HG03432 (cell line): ENCODE measurements around the gene GH2.
"Not testable (repeated sequence)": the region's sequence is repeated elsewhere in the genome, so short reads cannot be mapped to it uniquely, and the experiment has no call there.

Source experiments
- ATAC-seq: cut with Tn5 transposase; IDR thresholded peaks from one replicate; pipeline ENCODE4 v1.9.1; 2021; ENCODE audit warnings: mild to moderate bottlenecking, moderate library complexity; ENCODE audit not compliant: unreplicated experiment

Gene GH2

GRCh38 chr17:63874693-63875092 lies 7.1 kb downstream of the GH2 start:
- ATAC-seq: not testable (repeated sequence)

- ATAC-seq: not testable (repeated sequence)
Observed at GRCh38 chr17:63874061-63874626, 7.6 kb downstream of the GH2 start.

- ATAC-seq: not testable (repeated sequence)
Observed at GRCh38 chr17:63873577-63873976, 8.2 kb downstream of the GH2 start, which contains the start of gene CSH2. Gene CSH2 (minus strand): TSS chr17:63873677. CDS start chr17:63873614, 63 bp downstream.

- not testable (repeated sequence) for ATAC-seq
Observed at GRCh38 chr17:63871646-63872365, 9.9 kb downstream of the GH2 start.

GRCh38 chr17:63870292-63870665 lies 11.5 kb downstream of the GH2 start:
- ATAC-seq: not testable (repeated sequence)

- not testable (repeated sequence) for ATAC-seq
Observed at GRCh38 chr17:63869491-63870291, 12.1 kb downstream of the GH2 start.

- ATAC-seq: not testable (repeated sequence)
Observed at GRCh38 chr17:63866625-63867024, 15.1 kb downstream of the GH2 start.

GRCh38 chr17:63859257-63859656 lies 22.5 kb downstream of the GH2 start:
- no peak for ATAC-seq

- ATAC-seq: not testable (repeated sequence)
Observed at GRCh38 chr17:63856425-63856824, 25.3 kb downstream of the GH2 start.

- ATAC-seq: no peak
Observed at GRCh38 chr17:63855185-63855584, 26.6 kb downstream of the GH2 start.

- ATAC-seq: no peak
Observed at GRCh38 chr17:63854709-63855108, 27.0 kb downstream of the GH2 start.

GRCh38 chr17:63853260-63853659 lies 28.5 kb downstream of the GH2 start:
- no peak for ATAC-seq

GRCh38 chr17:63850401-63850800 lies 31.3 kb downstream of the GH2 start:
- no peak for ATAC-seq

GRCh38 chr17:63848834-63849689 lies 32.7 kb downstream of the GH2 start:
- ATAC-seq: peak; percentile 84

- no peak for ATAC-seq
Observed at GRCh38 chr17:63847525-63848249, 34.1 kb downstream of the GH2 start.

- ATAC-seq: no peak
Observed at GRCh38 chr17:63845509-63845908, 36.2 kb downstream of the GH2 start.

GRCh38 chr17:63843910-63844677 lies 37.6 kb downstream of the GH2 start:
- no peak for ATAC-seq

GRCh38 chr17:63843387-63843888 lies 38.3 kb downstream of the GH2 start:
- ATAC-seq: not testable (repeated sequence)
